Choroid plexus epithelial cell (primary cell): ENCODE measurements around the gene HPS3.
"Not testable (repeated sequence)": the region's sequence is repeated elsewhere in the genome, so short reads cannot be mapped to it uniquely, and the experiment has no call there.

Experiments used
- DNase-seq: peaks from one replicate; pipeline ENCODE4 v3.0.0-alpha.2; 2010; ENCODE audit warnings: low read depth
- H3K4me3 ChIP-seq: 2 replicates; pipeline ENCODE4 v1.5.1; 2011; ENCODE audit warnings: low read depth, mild to moderate bottlenecking, control low read depth, low read length, moderate library complexity
- TF ChIP-seq, protein P1 (sequence below): conservative IDR thresholded peaks from 2 replicates; pipeline ENCODE4 v1.5.1; 2011; ENCODE audit warnings: low read depth, mild to moderate bottlenecking, control low read depth, inconsistent platforms, low read length, moderate library complexity

HPS3 gene

GRCh38 chr3:149212386-149212785, 82.9 kb downstream of the HPS3 start:
- no peak for DNase-seq
- TF ChIP-seq, protein P1, sequence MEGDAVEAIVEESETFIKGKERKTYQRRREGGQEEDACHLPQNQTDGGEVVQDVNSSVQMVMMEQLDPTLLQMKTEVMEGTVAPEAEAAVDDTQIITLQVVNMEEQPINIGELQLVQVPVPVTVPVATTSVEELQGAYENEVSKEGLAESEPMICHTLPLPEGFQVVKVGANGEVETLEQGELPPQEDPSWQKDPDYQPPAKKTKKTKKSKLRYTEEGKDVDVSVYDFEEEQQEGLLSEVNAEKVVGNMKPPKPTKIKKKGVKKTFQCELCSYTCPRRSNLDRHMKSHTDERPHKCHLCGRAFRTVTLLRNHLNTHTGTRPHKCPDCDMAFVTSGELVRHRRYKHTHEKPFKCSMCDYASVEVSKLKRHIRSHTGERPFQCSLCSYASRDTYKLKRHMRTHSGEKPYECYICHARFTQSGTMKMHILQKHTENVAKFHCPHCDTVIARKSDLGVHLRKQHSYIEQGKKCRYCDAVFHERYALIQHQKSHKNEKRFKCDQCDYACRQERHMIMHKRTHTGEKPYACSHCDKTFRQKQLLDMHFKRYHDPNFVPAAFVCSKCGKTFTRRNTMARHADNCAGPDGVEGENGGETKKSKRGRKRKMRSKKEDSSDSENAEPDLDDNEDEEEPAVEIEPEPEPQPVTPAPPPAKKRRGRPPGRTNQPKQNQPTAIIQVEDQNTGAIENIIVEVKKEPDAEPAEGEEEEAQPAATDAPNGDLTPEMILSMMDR = no peak
- H3K4me3 ChIP-seq = no peak overlapping the region

DNA sequence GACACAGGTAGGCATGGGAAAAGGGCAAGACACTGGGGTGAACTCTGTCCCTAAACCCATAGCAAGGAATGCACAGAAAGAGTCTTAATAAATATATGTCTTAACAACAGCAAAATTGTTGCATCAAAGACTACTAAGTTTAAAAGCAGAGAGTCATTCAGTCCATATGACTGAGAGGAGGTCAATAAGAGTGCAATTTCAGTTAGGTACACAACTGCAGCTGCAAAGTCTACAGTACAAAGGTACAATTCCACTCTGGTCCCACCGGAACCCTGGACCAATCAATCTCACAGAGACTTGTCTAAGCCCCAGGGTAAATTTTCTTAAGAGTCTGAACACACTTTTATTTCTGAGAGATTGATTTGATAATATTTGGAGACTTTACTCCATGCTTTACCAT, 85.3 kb downstream of the HPS3 start:
- TF ChIP-seq, protein P1 = no peak
- DNase-seq = no peak
- H3K4me3 ChIP-seq = no peak overlapping the region

- H3K4me3 ChIP-seq = no peak overlapping the region
- TF ChIP-seq, protein P1 = no peak
- DNase-seq = peak; percentile 39
Measured at GRCh38 chr3:149215515-149215914, 86.1 kb downstream of the HPS3 start.

- no peak overlapping the region for H3K4me3 ChIP-seq
- DNase-seq = peak; percentile 43
- TF ChIP-seq, protein P1 = no peak
Measured at GRCh38 chr3:149216193-149216869, 86.9 kb downstream of the HPS3 start.

- no peak overlapping the region for H3K4me3 ChIP-seq
- DNase-seq = no peak
- TF ChIP-seq, protein P1 = no peak
Measured at GRCh38 chr3:149217347-149217746, 87.9 kb downstream of the HPS3 start.

DNA sequence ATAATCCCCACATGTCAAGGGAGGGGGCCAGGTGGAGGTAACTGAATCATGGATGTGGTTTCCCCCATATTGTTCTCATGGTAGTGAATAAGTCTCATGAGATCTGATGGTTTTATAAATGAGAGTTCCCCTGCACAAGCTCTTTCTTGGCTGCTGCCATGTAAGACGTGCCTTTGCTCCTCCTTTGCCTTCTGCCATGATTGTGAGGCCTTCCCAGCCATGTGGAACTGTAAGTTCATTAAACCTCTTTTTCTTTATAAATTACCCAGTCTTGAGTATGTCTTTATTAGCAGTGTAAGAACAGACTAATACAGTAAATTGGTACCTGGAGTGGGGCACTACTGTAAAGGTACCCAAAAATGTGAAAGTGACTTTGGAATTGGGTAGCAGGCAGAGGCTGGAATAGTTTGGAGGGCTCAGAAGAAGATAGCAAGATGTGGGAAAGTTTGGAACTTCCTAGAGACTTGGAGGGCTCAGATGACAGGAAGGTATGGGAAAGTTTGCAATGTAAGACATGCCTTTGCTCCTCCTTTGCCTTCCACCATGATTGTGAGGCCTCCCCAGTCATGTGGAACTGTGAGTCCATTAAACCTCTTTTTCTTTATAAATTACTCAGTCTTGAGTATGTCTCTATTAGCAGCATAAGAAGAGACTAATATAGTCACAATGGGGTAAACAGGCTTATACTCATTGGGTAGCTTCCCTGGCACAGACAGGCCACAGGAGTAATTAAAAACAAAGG, 90.1 kb downstream of the HPS3 start:
- not testable (repeated sequence) for H3K4me3 ChIP-seq, DNase-seq

DNA sequence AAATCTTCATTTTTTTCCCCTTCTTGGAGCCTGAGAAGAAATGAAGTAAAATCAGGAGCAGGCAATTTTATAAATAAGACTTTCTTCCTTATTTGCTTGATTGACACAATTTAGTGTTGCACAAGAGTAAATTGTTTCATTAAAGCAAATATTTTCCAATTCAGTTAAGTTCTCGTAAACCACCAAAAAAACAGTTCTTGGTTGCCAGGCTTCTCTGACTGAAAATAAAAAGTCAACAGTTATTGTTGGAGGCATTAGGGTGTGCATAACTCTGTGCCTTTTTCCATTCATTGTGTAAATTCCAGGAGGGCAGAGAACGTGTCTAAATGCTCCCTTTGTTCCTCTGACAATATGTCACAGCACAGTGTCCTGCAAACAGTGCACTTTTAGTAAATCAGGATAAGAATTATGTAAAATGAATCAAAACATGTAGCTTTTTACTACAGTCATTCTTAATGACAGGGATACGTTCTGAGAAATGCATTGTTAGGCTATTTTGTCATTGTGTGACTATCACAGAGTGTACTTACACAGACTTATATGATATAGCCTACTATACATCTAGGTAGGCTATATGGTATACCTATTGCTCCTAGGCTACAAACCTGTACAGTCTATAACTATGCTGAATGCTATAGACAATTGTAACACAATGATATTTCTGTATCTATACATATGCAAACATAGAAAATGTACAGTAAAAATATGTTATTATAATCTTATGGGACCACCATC, 92.5 kb downstream of the HPS3 start, which contains the start of gene CP:
TSS of gene CP (minus strand) at position 47 of the 735 bp plus-strand sequence. CDS start at position 10, 37 bp downstream.
- DNase-seq = no peak
- no peak within 1 kb of the TSS for H3K4me3 ChIP-seq
- TF ChIP-seq, protein P1 = no peak
